Large intestine (tissue), 3 donors: ENCODE results near the gene SORCS3. TPM values are rescaled to one million over a fixed set of nuclear protein-coding genes. Genes with fewer than 3 reads are reported as not detected.

Experiments
- DNase-seq, 2 donors: peaks; one replicate each; pipeline versions ENCODE4 v3.0.0 to v3.0.0-alpha.2; 2013
- H3K27ac ChIP-seq: one replicate; pipeline ENCODE4 v1.5.1; 2013; ENCODE audit warnings: low read length
- H3K27me3 ChIP-seq: 2 replicates; pipeline ENCODE4 v1.6.1; 2013; ENCODE audit warnings: low read length; ENCODE audit not compliant: control insufficient read depth, insufficient read depth
- H3K36me3 ChIP-seq: 2 replicates; pipeline ENCODE4 v1.6.1; 2013; ENCODE audit warnings: low read length; ENCODE audit not compliant: control insufficient read depth, insufficient read depth
- H3K4me1 ChIP-seq: one replicate; pipeline ENCODE4 v1.6.1; 2013; ENCODE audit warnings: low read length; ENCODE audit not compliant: control insufficient read depth, insufficient read depth
- H3K4me3 ChIP-seq: one replicate; pipeline ENCODE4 v1.5.1; 2013; ENCODE audit warnings: low read length
- H3K9me3 ChIP-seq: one replicate; pipeline ENCODE4 v1.6.1; 2013; ENCODE audit warnings: mild to moderate bottlenecking, low read depth, low read length, moderate library complexity; ENCODE audit not compliant: control insufficient read depth
- whole genome bisulfite sequencing: methylation state at CpG from one replicate; pipeline ENCODE4 v1.1.5; 2013; ENCODE audit warnings: low lambda C conversion rate; ENCODE audit not compliant: insufficient coverage; 5-methylcytosine and 5-hydroxymethylcytosine counted together
- polyA plus RNA-seq: library from polyadenylated mRNA; unstranded; fragments of 120-200 nt; gene quantifications from one replicate; pipeline ENCODE4 v1.2.1, GENCODE V29; 2013

SORCS3 gene
- polyA plus RNA-seq, 1 donor = 1.7 TPM

DNA sequence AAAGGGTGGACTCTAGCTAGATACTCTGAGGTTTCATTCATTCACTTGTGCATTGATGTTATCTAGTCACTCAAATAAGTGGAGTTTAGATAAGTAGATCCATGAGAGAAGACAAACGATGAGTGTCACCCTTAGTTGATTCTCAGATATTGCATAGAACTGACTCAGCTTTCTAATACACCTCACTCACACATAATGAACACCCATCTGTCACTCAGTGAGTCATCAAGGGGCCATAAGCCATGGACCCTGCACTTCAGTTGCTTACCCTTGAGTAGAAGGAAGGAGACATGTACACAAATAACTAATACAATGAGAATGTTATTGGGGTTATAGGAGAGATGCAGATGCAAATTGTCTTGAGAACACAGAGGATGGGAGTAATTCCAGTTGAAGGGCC lies 163.8 kb downstream of the SORCS3 start:
- no peaks in the 10 kb centered on the region for H3K27me3 ChIP-seq
- WGBS = no CpG with 5 or more reads among the region's 1 CpG
- H3K4me3 ChIP-seq = no peak overlapping the region
- no peak for DNase-seq
- no peak overlapping the region for H3K27ac ChIP-seq
- H3K36me3 ChIP-seq = no peaks in the 10 kb centered on the region
- no peaks in the 10 kb centered on the region for H3K4me1 ChIP-seq
- no peaks in the 10 kb centered on the region for H3K9me3 ChIP-seq

DNA sequence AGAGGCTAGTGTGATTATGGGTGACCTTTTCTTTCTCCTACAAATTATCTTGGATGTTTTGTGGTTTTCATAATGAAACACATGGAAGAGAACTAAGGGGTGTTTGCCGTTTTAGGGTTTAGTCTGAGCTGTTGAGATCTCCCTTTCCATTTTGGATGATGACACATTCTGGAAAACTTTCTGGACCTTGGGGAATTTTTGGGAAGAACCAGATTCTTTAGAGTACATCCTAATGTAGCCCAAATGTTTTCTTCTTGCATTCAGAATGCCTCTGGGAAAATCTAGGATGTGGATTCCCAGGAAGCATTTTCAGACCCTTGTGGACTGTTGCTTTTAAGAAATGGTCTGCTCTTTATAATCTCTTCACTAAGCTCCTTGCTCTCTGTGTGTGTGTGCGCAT lies 165.7 kb downstream of the SORCS3 start:
- H3K9me3 ChIP-seq = no peaks in the 10 kb centered on the region
- no peaks in the 10 kb centered on the region for H3K4me1 ChIP-seq
- H3K4me3 ChIP-seq = no peak overlapping the region
- no peaks in the 10 kb centered on the region for H3K36me3 ChIP-seq
- no CpG with 5 or more reads among the region's 2 CpGs for WGBS
- no peak overlapping the region for H3K27ac ChIP-seq
- H3K27me3 ChIP-seq = no peaks in the 10 kb centered on the region
- DNase-seq = no peak

DNA sequence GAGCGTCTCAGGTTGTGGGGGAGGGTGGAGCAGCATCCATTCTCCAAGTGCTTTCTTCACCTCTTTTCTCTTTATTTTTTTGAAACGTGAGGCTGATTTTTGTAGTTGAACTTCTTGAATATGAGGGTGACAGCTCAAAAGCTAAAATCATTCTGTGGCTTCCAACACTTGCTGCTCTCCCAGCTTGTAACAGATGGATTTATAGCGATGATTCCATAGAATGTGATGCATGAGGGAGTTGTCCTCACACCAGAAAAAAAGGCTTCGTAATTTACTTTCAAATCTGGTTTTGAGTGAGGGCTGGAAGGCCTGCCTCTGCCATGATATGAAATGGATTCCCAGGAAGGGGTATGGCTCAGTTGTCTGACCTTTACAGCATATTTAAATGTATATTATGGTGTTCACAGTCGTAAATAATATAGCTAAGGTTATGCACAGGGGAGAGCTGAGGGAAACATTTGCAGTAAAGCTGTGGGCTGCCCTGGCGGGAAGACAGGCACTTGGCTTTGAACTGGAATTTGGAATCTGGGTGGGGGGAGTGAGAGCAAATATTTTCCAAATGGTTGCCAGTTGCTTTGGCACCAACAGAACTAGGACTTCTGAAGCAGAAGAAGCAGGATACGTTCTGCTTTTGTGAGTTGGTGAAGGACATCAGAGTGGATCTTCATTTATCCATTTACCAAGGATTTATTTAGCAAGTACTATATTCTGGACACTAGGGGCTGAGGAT lies 166.7 kb downstream of the SORCS3 start:
- no peaks in the 10 kb centered on the region for H3K27me3 ChIP-seq
- no peaks in the 10 kb centered on the region for H3K4me1 ChIP-seq
- no peaks in the 10 kb centered on the region for H3K36me3 ChIP-seq
- WGBS = 71% methylated on average over 1 of the region's 7 CpGs
- H3K9me3 ChIP-seq = no peaks in the 10 kb centered on the region
- no peak for DNase-seq
- H3K4me3 ChIP-seq = no peak overlapping the region
- no peak overlapping the region for H3K27ac ChIP-seq

DNA sequence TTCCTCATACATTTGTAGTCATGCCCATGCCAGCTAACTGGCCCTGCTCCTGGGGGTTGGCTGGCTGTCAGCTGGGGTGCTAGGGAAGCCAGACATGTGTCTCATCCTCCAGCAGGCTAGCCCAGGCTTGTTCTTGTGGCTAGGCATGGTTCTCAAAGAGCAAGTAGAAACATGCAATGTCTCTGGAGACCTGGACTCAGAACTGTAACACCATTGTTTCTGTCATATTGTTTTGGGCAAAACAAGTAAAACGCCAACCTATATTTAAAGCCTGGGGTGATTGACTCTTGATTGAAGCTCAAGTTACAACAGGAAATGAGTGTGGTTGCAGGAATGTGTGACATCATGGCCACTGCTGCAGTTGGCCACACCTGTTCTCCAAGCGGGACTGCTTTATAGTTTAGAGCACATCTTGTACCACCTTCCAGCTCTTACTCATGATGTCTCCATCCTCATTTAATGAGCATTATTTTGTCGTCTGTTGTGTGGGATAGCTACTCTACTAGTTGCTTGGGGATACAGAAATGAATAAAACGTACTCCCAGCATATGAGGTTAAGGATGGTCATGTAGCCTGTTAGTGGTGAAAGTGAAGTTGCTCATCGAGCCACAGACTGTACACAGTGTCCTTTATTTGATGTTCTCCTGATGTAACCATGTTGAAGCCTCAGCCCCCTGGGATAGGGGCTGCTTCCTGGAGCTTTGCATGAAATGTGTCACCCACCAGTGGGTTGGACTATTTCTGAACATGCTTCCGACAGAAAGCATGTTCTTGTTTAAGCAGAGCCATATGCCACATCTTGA lies 168.4 kb downstream of the SORCS3 start:
- no CpG with 5 or more reads among the region's 6 CpGs for WGBS
- H3K27me3 ChIP-seq = no peaks in the 10 kb centered on the region
- H3K4me1 ChIP-seq = no peaks in the 10 kb centered on the region
- no peaks in the 10 kb centered on the region for H3K36me3 ChIP-seq
- H3K4me3 ChIP-seq = no peak overlapping the region
- no peak overlapping the region for H3K27ac ChIP-seq
- DNase-seq = no peak
- no peaks in the 10 kb centered on the region for H3K9me3 ChIP-seq

DNA sequence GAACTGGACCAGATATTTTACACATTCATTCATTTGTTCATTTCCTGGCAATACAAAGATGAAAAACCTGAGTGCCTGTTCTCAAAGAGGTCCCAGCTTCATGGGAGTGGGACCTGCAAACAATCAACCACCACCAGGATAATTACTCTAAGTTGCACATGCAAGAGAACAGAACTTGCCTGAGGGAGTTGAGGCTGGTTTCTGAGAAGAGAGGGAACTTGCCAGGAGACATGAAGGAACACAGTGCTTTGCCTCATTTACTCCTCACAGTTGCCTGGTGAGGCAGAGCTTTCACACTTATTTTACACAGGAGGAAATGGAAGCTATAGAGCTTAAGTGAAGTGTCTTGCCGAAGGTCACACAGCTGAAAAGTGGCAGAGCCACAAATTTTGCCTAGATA lies 170.1 kb downstream of the SORCS3 start:
- Histone ChIP-seq H3K9me3 (no peaks in the 10 kb centered on the region), H3K27me3 (no peaks in the 10 kb centered on the region), H3K4me3 (no peak overlapping the region), H3K36me3 (no peaks in the 10 kb centered on the region), H3K4me1 (no peaks in the 10 kb centered on the region), H3K27ac (no peak overlapping the region)
- no peak for DNase-seq
- no CpG with 5 or more reads among the region's 1 CpG for WGBS

DNA sequence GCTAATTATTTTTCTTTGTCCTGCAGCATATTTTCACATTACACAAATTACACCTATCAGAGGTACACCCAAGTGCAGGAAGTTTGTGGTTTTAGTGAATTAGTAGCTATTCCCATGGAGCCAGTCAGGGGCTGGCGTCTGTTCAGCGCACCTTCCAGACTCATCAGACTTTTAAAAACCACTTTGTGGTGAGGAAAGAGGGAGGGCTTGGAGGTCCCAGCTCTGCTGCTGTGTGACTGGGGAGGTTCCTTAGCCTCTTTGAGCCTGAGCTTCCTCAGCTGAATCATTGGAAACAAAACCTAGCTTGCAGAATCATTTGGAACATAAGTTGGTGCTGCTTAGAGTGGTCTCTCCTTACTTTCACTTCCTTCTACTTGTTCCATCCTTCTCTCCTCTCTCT lies 175.4 kb downstream of the SORCS3 start:
- no CpG with 5 or more reads among the region's 2 CpGs for WGBS
- Histone ChIP-seq H3K4me3 (no peak overlapping the region), H3K27me3 (no peaks in the 10 kb centered on the region), H3K27ac (no peak overlapping the region), H3K9me3 (no peaks in the 10 kb centered on the region), H3K4me1 (no peaks in the 10 kb centered on the region), H3K36me3 (no peaks in the 10 kb centered on the region)
- DNase-seq = no peak

DNA sequence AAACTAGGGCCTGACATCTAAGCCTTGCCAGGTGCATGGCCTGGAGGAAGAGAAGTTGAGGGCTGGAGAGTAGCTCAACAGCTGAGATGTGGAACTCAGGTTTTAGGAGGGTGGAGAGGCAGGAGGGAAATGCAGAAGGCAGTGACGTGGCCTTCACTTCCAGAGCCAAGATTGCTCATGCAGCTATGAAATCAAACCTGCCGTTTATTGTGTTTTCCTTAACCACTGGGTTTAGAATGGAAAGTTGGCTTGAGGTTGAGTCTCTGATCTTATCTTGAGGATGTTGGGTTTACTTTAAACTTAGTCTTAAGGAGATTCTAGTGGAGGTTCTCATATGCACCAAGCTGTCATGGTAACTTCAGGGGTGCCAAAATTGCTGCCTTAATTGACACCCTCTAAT lies 178.6 kb downstream of the SORCS3 start:
- no peaks in the 10 kb centered on the region for H3K27me3 ChIP-seq
- no peak for DNase-seq
- no peak overlapping the region for H3K27ac ChIP-seq
- no peaks in the 10 kb centered on the region for H3K9me3 ChIP-seq
- WGBS = no CpG with 5 or more reads among the region's 2 CpGs
- no peaks in the 10 kb centered on the region for H3K36me3 ChIP-seq
- no peaks in the 10 kb centered on the region for H3K4me1 ChIP-seq
- H3K4me3 ChIP-seq = no peak overlapping the region

DNA sequence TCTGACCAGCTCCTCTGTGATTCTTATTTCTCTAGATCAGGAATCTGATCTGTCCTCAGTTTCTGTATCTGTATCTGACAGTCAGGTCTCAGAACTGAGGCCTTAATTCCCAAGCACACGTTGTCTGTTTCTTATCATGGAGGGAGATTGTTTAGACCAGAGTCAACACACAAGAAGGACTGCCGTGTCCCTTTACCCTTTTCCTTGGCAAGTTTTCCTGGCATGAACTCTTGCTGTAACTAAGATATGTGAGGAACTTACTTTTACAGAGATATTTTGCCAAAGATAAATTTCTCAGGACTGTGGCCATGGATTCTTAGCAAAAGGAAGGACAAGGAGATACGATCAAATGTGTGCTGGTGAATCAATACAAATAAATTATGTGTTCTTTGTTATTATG lies 181.0 kb downstream of the SORCS3 start:
- no peak for DNase-seq
- no peaks in the 10 kb centered on the region for H3K27me3 ChIP-seq
- no peaks in the 10 kb centered on the region for H3K9me3 ChIP-seq
- no peaks in the 10 kb centered on the region for H3K36me3 ChIP-seq
- no CpG with 5 or more reads among the region's 3 CpGs for WGBS
- no peak overlapping the region for H3K27ac ChIP-seq
- no peaks in the 10 kb centered on the region for H3K4me1 ChIP-seq
- H3K4me3 ChIP-seq = no peak overlapping the region

DNA sequence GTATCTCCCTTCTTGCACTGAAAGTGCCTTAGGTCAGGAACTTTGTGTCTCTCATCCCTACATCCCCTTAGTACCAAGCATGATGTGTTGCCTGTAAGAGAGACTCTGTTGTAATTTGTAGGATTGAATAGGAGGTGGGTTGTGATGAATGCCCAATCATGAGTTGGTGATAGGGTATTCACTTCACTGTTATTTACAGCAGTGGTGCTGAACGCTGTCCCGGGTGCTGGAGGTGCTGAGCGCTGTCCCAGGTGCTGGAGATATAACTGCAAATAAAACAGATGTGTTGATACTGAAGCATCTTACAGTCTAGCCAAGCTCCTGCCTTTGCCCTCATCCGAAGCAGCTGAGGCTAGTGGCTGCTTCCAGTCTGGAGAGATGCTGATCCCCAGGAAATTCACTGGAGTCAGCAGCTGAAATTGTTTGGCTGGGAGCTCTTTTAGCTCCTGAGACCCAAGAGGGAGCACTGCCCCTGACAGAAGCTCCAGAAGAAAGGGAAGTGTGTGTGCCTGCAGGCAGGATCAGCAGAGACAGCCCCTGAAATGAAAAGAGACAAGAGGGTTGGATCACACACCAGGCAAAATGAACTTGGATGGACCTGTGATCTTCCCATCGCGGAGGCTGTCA lies 183.4 kb downstream of the SORCS3 start:
- H3K27ac ChIP-seq = no peak overlapping the region
- WGBS = no CpG with 5 or more reads among the region's 6 CpGs
- H3K36me3 ChIP-seq = no peaks in the 10 kb centered on the region
- no peaks in the 10 kb centered on the region for H3K4me1 ChIP-seq
- no peaks in the 10 kb centered on the region for H3K9me3 ChIP-seq
- peak; percentile 18 to 19 for DNase-seq
- H3K4me3 ChIP-seq = no peak overlapping the region
- H3K27me3 ChIP-seq = no peaks in the 10 kb centered on the region

DNA sequence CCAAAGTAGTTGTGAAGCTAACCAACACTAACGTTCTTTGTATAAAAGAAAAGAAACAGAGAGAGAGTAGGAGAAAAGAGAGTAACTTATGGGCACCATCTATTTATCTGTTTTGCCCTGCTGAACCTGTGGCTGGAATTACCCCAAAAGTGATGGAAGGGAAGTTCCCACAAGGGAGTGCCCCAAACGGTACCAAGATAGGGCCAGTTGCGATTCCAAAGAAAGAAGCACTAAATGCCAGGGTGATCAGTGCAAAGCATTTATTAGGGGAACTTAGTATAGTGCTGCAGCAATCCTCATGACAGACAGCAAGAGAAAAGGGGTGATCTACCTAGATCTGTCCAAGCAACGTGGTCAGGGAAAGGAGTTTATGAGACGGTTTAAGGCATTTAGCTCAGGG lies 190.2 kb downstream of the SORCS3 start:
- no peak overlapping the region for H3K4me3 ChIP-seq
- H3K27ac ChIP-seq = no peak overlapping the region
- WGBS = 100% methylated on average over 1 of the region's 5 CpGs
- no peaks in the 10 kb centered on the region for H3K9me3 ChIP-seq
- no peaks in the 10 kb centered on the region for H3K27me3 ChIP-seq
- no peaks in the 10 kb centered on the region for H3K36me3 ChIP-seq
- no peaks in the 10 kb centered on the region for H3K4me1 ChIP-seq
- DNase-seq = no peak
